ENCODE data around the gene PCGF1. TPM values are rescaled to one million over a fixed set of nuclear protein-coding genes. Genes with fewer than 3 reads are reported as not detected.

The PCGF1 gene
- total RNA-seq, 1 experiment from 2014 or later = 28.1 TPM

GRCh38 chr2:74551530-74551929 is 44.0 kb upstream of the PCGF1 start:
- H3K36me3 Mint-ChIP-seq (ENCODE audit: insufficient read depth in 1 of 3, low read depth in 3 of 3) = peaks cover 0 to 12% (median 8%) of the 10 kb centered on the region in 3 experiments; a peak in 6 of 7 replicates
- TF ChIP-seq CTCF (conservative IDR thresholded peaks at IDR 0.05) = no peak
- H2BK12ac ChIP-seq (ENCODE audit: insufficient read length, low read depth, low read length) = no peak overlapping the region
- no peaks in the 10 kb centered on the region for H3K79me1 ChIP-seq (ENCODE audit: insufficient read depth, low read depth, low read length, poor library complexity, severe bottlenecking)
- 0 out of 2 replicates have a peak, but pooled peaks cover 2% of the 10 kb centered on the region for H3K79me2 ChIP-seq (ENCODE audit: insufficient read depth, low read length)
- no peaks in the 10 kb centered on the region; the same call in 1 of the 2 replicates for H3K27me3 ChIP-seq (ENCODE audit: insufficient read depth, low read length)
- no peak overlapping the region for H4K5ac ChIP-seq (ENCODE audit: insufficient read length, low read depth, low read length)
- H3K4me2 ChIP-seq (ENCODE audit: insufficient read depth, insufficient read length, low read length) = no peak overlapping the region
- H3T11ph ChIP-seq (ENCODE audit: low read length) = no peak overlapping the region
- no peak overlapping the region for H3K4ac ChIP-seq (ENCODE audit: low read depth, low read length)
- no peak overlapping the region for H3K14ac ChIP-seq (ENCODE audit: insufficient read depth, low read length)
- H3K27ac Mint-ChIP-seq = no peak overlapping the region
- no peak overlapping the region for H3K4me3 Mint-ChIP-seq
- H2BK20ac ChIP-seq (ENCODE audit: low read depth, low read length, poor library complexity, severe bottlenecking) = no peak overlapping the region
- 0 out of 2 replicates have a peak, but pooled peaks cover 2% of the 10 kb centered on the region for H3K4me1 ChIP-seq (ENCODE audit: insufficient read depth, low read length)
- no peak overlapping the region for H4K91ac ChIP-seq (ENCODE audit: insufficient read length, low read depth, low read length)
- peaks cover 23% of the 10 kb centered on the region for H3K23me2 ChIP-seq (ENCODE audit: insufficient read length, low read depth, low read length, poor library complexity, severe bottlenecking)
- H2AK5ac ChIP-seq (ENCODE audit: insufficient read length, low read length) = no peak overlapping the region
- H3K9me3 Mint-ChIP-seq = no peaks in the 10 kb centered on the region
- no peak overlapping the region for H3K56ac ChIP-seq (ENCODE audit: insufficient read length, low read depth, low read length)
- H3K9me3 ChIP-seq (ENCODE audit: control insufficient read depth, low read depth, low read length) = no peaks in the 10 kb centered on the region
- no peak overlapping the region for H3K18ac ChIP-seq (ENCODE audit: insufficient read length, low read depth, low read length)
- H3K4me1 Mint-ChIP-seq = peaks cover 31% of the 10 kb centered on the region in 2 experiments
- no peak overlapping the region for H3K27ac ChIP-seq (ENCODE audit: insufficient read length, low read depth, low read length)
- H3K23ac ChIP-seq (ENCODE audit: insufficient read length, low read depth, low read length) = no peak overlapping the region
- no peak overlapping the region for H2BK120ac ChIP-seq (ENCODE audit: low read depth, low read length, poor library complexity, severe bottlenecking)
- no peak overlapping the region for H2BK15ac ChIP-seq (ENCODE audit: low read depth, low read length)
- no peak for DNase-seq
- H2AFZ ChIP-seq (ENCODE audit: low read length) = no peak overlapping the region
- H2BK5ac ChIP-seq (ENCODE audit: insufficient read length, low read length) = no peak overlapping the region
- H3K9ac ChIP-seq (ENCODE audit: extremely low read depth, insufficient read length, low read length) = no peak overlapping the region
- no peaks in the 10 kb centered on the region for H4K20me1 ChIP-seq (ENCODE audit: control insufficient read depth, insufficient read depth, insufficient read length)
- no peak overlapping the region for H4K8ac ChIP-seq (replicated peaks; ENCODE audit: insufficient read length, low read depth, low read length)
- H3K27me3 Mint-ChIP-seq (ENCODE audit: low read depth) = peaks cover 67% of the 10 kb centered on the region

Measured in H9 (cell line).